Activated T-cell treated with anti-CD3 and anti-CD28 coated beads, Interleukin-2, amount 50 U/mL, for 1 hour (primary cell): ENCODE data around the gene MMAB.
"Not testable (repeated sequence)": the region's sequence is repeated elsewhere in the genome, so short reads cannot be mapped to it uniquely, and the experiment has no call there.

ENCODE experiments used
- DNase-seq: peaks from one replicate; pipeline ENCODE4 v3.0.0-alpha.2; 2020

Gene MMAB

GRCh38 chr12:109573029-109573913 is at the start of gene MMAB, which contains the start of gene MVK:
Gene MMAB (minus strand): TSS chr12:109573504. CDS start chr12:109573480, 24 bp downstream.
Gene MVK (plus strand): TSS chr12:109573794. CDS start chr12:109574823, 1,029 bp downstream.
- peak; percentile 95 for DNase-seq

GRCh38 chr12:109621901-109622364 is 48.6 kb upstream of the MMAB start:
- no peak for DNase-seq

- DNase-seq = no peak
Observed at GRCh38 chr12:109621211-109621694, 47.9 kb upstream of the MMAB start.

- no peak for DNase-seq
Observed at GRCh38 chr12:109619002-109619604, 45.8 kb upstream of the MMAB start.

- no peak for DNase-seq
Observed at GRCh38 chr12:109618082-109618481, 44.8 kb upstream of the MMAB start.

GRCh38 chr12:109617491-109617890 is 44.2 kb upstream of the MMAB start:
- DNase-seq = no peak

- DNase-seq = no peak
Observed at GRCh38 chr12:109615556-109616229, 42.4 kb upstream of the MMAB start.

- DNase-seq = no peak
Observed at GRCh38 chr12:109613649-109614455, 40.5 kb upstream of the MMAB start.

GRCh38 chr12:109612975-109613502 is 39.7 kb upstream of the MMAB start:
- DNase-seq = no peak

- DNase-seq = no peak
Observed at GRCh38 chr12:109612003-109612402, 38.7 kb upstream of the MMAB start.

- DNase-seq = no peak
Observed at GRCh38 chr12:109611223-109611622, 37.9 kb upstream of the MMAB start.

- no peak for DNase-seq
Observed at GRCh38 chr12:109610523-109610922, 37.2 kb upstream of the MMAB start.

GRCh38 chr12:109609342-109609741 is 36.0 kb upstream of the MMAB start:
- no peak for DNase-seq

- DNase-seq = no peak
Observed at GRCh38 chr12:109608793-109609192, 35.5 kb upstream of the MMAB start.

- DNase-seq = no peak
Observed at GRCh38 chr12:109608270-109608669, 35.0 kb upstream of the MMAB start.

GRCh38 chr12:109607618-109608017 is 34.3 kb upstream of the MMAB start:
- no peak for DNase-seq

- no peak for DNase-seq
Observed at GRCh38 chr12:109606320-109607028, 33.2 kb upstream of the MMAB start.

- no peak for DNase-seq
Observed at GRCh38 chr12:109605599-109606228, 32.4 kb upstream of the MMAB start.

GRCh38 chr12:109605016-109605415 is 31.7 kb upstream of the MMAB start:
- DNase-seq = no peak

- DNase-seq = no peak
Observed at GRCh38 chr12:109604132-109604585, 30.9 kb upstream of the MMAB start.

GRCh38 chr12:109602132-109602531 is 28.8 kb upstream of the MMAB start:
- DNase-seq = not testable (repeated sequence)
